Measurements from ENCODE around the gene SMPDL3B.

DNA sequence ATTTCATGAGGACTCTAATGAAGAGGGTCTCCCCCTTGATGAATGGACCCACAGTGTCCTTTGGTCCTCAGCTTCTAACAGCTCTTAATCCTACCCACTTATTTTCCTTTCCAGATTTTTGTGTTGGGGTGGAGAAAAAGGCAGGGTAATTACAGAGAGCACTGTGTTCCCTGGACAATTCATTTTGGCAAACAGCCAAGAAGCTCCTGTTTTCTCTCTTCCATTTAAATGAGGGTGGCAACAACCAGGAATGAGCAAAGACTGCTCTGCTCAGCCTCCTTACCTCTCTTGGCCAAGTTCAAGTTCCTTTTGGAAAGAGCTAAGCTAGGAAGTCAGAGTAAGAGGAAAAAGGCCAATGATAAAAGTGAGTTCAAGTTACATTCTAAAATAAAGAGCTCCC, 36.9 kb downstream of the SMPDL3B start:
- TF ChIP-seq, protein P1, sequence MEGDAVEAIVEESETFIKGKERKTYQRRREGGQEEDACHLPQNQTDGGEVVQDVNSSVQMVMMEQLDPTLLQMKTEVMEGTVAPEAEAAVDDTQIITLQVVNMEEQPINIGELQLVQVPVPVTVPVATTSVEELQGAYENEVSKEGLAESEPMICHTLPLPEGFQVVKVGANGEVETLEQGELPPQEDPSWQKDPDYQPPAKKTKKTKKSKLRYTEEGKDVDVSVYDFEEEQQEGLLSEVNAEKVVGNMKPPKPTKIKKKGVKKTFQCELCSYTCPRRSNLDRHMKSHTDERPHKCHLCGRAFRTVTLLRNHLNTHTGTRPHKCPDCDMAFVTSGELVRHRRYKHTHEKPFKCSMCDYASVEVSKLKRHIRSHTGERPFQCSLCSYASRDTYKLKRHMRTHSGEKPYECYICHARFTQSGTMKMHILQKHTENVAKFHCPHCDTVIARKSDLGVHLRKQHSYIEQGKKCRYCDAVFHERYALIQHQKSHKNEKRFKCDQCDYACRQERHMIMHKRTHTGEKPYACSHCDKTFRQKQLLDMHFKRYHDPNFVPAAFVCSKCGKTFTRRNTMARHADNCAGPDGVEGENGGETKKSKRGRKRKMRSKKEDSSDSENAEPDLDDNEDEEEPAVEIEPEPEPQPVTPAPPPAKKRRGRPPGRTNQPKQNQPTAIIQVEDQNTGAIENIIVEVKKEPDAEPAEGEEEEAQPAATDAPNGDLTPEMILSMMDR (IDR thresholded peaks at IDR 0.05) = no peak
- no peak for TF ChIP-seq POLR2A (IDR thresholded peaks at IDR 0.05)
